ENCODE data around the gene KRT73. TPM values are rescaled to one million over a fixed set of nuclear protein-coding genes. Genes with fewer than 3 reads are reported as not detected.

KRT73 gene
- total RNA-seq, 1 donor from 2014 or later: not detected

- no peak overlapping the region for H3K4me3 ChIP-seq (ENCODE audit: low read depth, low read length)
- DNase-seq (ENCODE audit: low read depth): no peak
- TF ChIP-seq, protein P1, sequence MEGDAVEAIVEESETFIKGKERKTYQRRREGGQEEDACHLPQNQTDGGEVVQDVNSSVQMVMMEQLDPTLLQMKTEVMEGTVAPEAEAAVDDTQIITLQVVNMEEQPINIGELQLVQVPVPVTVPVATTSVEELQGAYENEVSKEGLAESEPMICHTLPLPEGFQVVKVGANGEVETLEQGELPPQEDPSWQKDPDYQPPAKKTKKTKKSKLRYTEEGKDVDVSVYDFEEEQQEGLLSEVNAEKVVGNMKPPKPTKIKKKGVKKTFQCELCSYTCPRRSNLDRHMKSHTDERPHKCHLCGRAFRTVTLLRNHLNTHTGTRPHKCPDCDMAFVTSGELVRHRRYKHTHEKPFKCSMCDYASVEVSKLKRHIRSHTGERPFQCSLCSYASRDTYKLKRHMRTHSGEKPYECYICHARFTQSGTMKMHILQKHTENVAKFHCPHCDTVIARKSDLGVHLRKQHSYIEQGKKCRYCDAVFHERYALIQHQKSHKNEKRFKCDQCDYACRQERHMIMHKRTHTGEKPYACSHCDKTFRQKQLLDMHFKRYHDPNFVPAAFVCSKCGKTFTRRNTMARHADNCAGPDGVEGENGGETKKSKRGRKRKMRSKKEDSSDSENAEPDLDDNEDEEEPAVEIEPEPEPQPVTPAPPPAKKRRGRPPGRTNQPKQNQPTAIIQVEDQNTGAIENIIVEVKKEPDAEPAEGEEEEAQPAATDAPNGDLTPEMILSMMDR (conservative IDR thresholded peaks at IDR 0.05; ENCODE audit: low read depth, low read length): no peak
Measured at GRCh38 chr12:52661668-52662067, 43.3 kb upstream of the KRT73 start.

GRCh38 chr12:52660934-52661499, 42.7 kb upstream of the KRT73 start:
- TF ChIP-seq, protein P1 (conservative IDR thresholded peaks at IDR 0.05; ENCODE audit: low read depth, low read length): no peak
- no peak for DNase-seq (ENCODE audit: low read depth)
- no peak overlapping the region for H3K4me3 ChIP-seq (ENCODE audit: low read depth, low read length)

GRCh38 chr12:52659951-52660350, 41.6 kb upstream of the KRT73 start:
- TF ChIP-seq, protein P1 (conservative IDR thresholded peaks at IDR 0.05; ENCODE audit: low read depth, low read length): no peak
- H3K4me3 ChIP-seq (ENCODE audit: low read depth, low read length): no peak overlapping the region
- DNase-seq (ENCODE audit: low read depth): no peak

DNA sequence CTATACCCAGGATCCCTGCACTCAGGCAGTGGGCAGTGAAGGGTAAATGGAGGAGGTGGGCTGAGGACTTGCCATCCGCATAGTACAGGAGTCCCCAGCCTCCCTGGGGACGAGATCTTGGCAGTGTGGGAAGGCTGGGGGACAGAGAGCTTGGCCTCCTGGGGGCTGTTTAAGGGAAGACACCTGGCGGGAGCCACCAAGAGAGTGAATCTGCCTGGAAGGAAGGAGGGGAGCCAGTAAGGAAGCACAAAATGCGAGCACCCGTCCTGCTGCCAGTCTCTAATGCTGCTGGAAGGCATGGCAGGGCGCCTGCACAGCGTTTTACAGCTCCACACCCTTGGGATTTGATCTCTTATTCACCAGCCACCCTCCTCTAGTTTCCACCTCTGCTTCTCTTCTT, 41.0 kb upstream of the KRT73 start:
- TF ChIP-seq, protein P1 (conservative IDR thresholded peaks at IDR 0.05; ENCODE audit: low read depth, low read length): no peak
- DNase-seq (ENCODE audit: low read depth): no peak
- no peak overlapping the region for H3K4me3 ChIP-seq (ENCODE audit: low read depth, low read length)

DNA sequence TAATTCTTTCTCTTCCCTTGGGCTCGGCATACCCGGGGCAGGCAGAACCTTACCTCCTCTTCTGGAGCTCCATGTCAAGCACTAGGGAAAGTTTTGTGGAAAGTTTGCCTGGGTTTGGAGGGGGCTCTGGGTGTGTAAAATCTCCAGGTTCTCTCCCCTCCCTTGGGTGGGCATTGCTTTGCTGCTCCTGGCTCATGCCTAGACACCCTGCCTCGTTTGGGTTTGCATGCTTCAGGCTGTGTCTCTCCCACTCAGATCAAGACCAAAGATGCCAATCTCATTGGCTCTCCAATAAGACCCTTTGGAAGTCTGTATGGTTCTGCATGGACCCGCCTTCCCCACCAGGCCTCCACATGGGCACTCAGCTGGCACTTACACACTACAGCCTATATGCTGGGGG, 39.8 kb upstream of the KRT73 start:
- H3K4me3 ChIP-seq (ENCODE audit: low read depth, low read length): no peak overlapping the region
- no peak for DNase-seq (ENCODE audit: low read depth)
- TF ChIP-seq, protein P1 (conservative IDR thresholded peaks at IDR 0.05; ENCODE audit: low read depth, low read length): no peak

GRCh38 chr12:52657250-52657902, 39.0 kb upstream of the KRT73 start:
- DNase-seq (ENCODE audit: low read depth): no peak
- TF ChIP-seq, protein P1 (conservative IDR thresholded peaks at IDR 0.05; ENCODE audit: low read depth, low read length): no peak

DNA sequence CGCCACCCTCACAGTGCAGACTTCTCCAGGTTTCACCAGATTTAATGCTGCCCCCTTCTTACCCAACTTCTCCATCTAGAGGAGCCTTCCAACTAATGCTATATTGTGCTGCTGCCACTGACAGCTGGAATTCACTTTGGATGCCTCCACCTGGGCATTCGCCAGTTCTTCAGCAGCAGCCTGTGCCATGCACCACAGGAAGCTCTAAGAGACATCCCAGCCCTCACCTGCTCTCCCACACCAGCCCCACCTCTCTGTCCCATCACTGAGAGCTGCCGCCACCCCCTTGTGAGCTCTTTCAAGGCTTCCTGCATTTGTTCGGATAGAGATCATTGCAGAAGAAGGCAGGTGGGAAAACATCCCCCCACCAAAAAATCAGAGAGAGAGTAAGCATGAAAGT, 38.3 kb upstream of the KRT73 start:
- no peak for DNase-seq (ENCODE audit: low read depth)
- H3K4me3 ChIP-seq (ENCODE audit: low read depth, low read length): no peak overlapping the region
- TF ChIP-seq, protein P1 (conservative IDR thresholded peaks at IDR 0.05; ENCODE audit: low read depth, low read length): no peak

More at GRCh38 chr12:52657250-52657902, 39.0 kb upstream of the KRT73 start:
- no peak overlapping the region for H3K4me3 ChIP-seq (ENCODE audit: low read depth, low read length)

All from epithelial cell of proximal tubule (primary cell).